AG04450 (cell line): Measurements from ENCODE around the gene RNF133. TPM values are rescaled to one million over a fixed set of nuclear protein-coding genes. Genes with fewer than 3 reads are reported as not detected.

Source experiments
- CTCF ChIA-PET: fragments of 300-600, 350-600 bp; formaldehyde crosslinking; extraction: SDS; loops from one replicate; lab custom pipeline; 2022; ENCODE audit warnings: antibody characterized with exemption, inconsistent platforms; lab: Charles Lee
- POLR2A ChIA-PET: fragments of 350-600 bp; formaldehyde crosslinking; extraction: SDS; loops from one replicate; lab custom pipeline; 2021; ENCODE audit warnings: antibody characterized with exemption, inconsistent platforms; lab: Yijun Ruan, JAX
- DNase-seq: peaks from one replicate; pipeline ENCODE4 v3.0.0-alpha.2; 2011; ENCODE audit warnings: low read depth, low spot score
- H3K27ac ChIP-seq: one replicate; pipeline ENCODE4 v1.5.1; 2012; ENCODE audit warnings: low read depth, low read length, control low read depth
- H3K27me3 ChIP-seq: one replicate; pipeline ENCODE4 v1.6.0; 2012; ENCODE audit warnings: low read length; ENCODE audit not compliant: control insufficient read depth, insufficient read depth
- H3K4me3 ChIP-seq: 2 replicates; pipeline ENCODE4 v1.5.1; 2011; ENCODE audit warnings: mild to moderate bottlenecking, low read depth, low read length, control low read depth
- H3K9me3 ChIP-seq: 2 replicates; pipeline ENCODE4 v1.5.1; 2012; ENCODE audit warnings: low read length; ENCODE audit not compliant: control insufficient read depth, insufficient read depth
- CTCF ChIP-seq: IDR thresholded peaks from 2 replicates; pipeline ENCODE4 v1.5.1; 2011; ENCODE audit warnings: low read depth, low read length, control low read depth, inconsistent platforms
- polyA plus RNA-seq: library from polyadenylated mRNA; depleted of rRNA; stranded (reverse); fragments of >200 nt; gene quantifications from 2 replicates; pipeline ENCODE4 v1.2.3, GENCODE V29; 2011

RNF133 gene
- polyA plus RNA-seq, 1 experiment: not detected

GRCh38 chr7:122691569-122692235 is 7.2 kb downstream of the RNF133 start:
- Histone ChIP-seq H3K4me3 (no peak overlapping the region), H3K9me3 (peaks cover 41% of the 10 kb centered on the region), H3K27ac (no peak overlapping the region), H3K27me3 (no peaks in the 10 kb centered on the region)
- ChIA-PET POLR2A (no interaction called here), CTCF (no interaction called here)
- no peak for DNase-seq
- TF ChIP-seq CTCF: no peak

GRCh38 chr7:122689346-122690109 is 9.4 kb downstream of the RNF133 start:
- no peaks in the 10 kb centered on the region for H3K27me3 ChIP-seq
- no peak overlapping the region for H3K4me3 ChIP-seq
- ChIA-PET POLR2A (no interaction called here), CTCF (no interaction called here)
- H3K27ac ChIP-seq: no peak overlapping the region
- TF ChIP-seq CTCF: no peak
- DNase-seq: no peak
- H3K9me3 ChIP-seq: peaks cover 40% of the 10 kb centered on the region

GRCh38 chr7:122688400-122688998 is 10.4 kb downstream of the RNF133 start:
- DNase-seq: no peak
- ChIA-PET POLR2A (no interaction called here), CTCF (no interaction called here)
- H3K4me3 ChIP-seq: no peak overlapping the region
- H3K27me3 ChIP-seq: no peaks in the 10 kb centered on the region
- peaks cover 40% of the 10 kb centered on the region for H3K9me3 ChIP-seq
- TF ChIP-seq CTCF: no peak
- no peak overlapping the region for H3K27ac ChIP-seq

GRCh38 chr7:122686360-122686878 is 12.5 kb downstream of the RNF133 start:
- CTCF ChIA-PET: no interaction called here
- POLR2A ChIA-PET: no interaction called here
- TF ChIP-seq CTCF: no peak
- Histone ChIP-seq H3K9me3 (peaks cover 24% of the 10 kb centered on the region), H3K4me3 (no peak overlapping the region), H3K27me3 (no peaks in the 10 kb centered on the region), H3K27ac (no peak overlapping the region)
- no peak for DNase-seq

- Histone ChIP-seq H3K9me3 (peaks cover 11% of the 10 kb centered on the region), H3K4me3 (no peak overlapping the region), H3K27ac (no peak overlapping the region), H3K27me3 (no peaks in the 10 kb centered on the region)
- ChIA-PET CTCF (no interaction called here), POLR2A (no interaction called here)
- no peak for TF ChIP-seq CTCF
- no peak for DNase-seq
Observed at GRCh38 chr7:122684504-122684903, 14.4 kb downstream of the RNF133 start.
